ENCODE measurements around the gene ANKRD7. TPM values are rescaled to one million over a fixed set of nuclear protein-coding genes. Genes with fewer than 3 reads are reported as not detected.

ANKRD7 gene
- total and polyA plus RNA-seq, 2 donors (not counting 3 experiments of a cell fraction or from before 2014, with no cell fraction given), result 0.82 TPM; not detected in 1

GRCh38 chr7:118245267-118246040 lies 20.9 kb downstream of the ANKRD7 start:
- Histone ChIP-seq H3K9ac (replicated peaks; ENCODE audit: extremely low read depth, insufficient read depth, low read length) (no peak overlapping the region), H3K9me3 (replicated peaks; ENCODE audit: control insufficient read depth, insufficient read depth, low read length) (no peaks in the 10 kb centered on the region), H3K36me3 (ENCODE audit: control insufficient read depth in 2 of 2, extremely low read depth in 1 of 2, insufficient read depth in 2 of 2, low read length in 2 of 2) (no peaks in the 10 kb centered on the region), H3K27ac (ENCODE audit: insufficient read depth, low read depth, low read length) (no peak overlapping the region), H3K79me2 (ENCODE audit: control insufficient read depth, insufficient read depth, low read length) (no peaks in the 10 kb centered on the region), H4K20me1 (replicated peaks; ENCODE audit: control insufficient read depth, extremely low read depth, insufficient read depth, low read length) (no peaks in the 10 kb centered on the region), H3K4me3 (replicated peaks in 1 of 3; ENCODE audit: insufficient read depth in 1 of 3, low read depth in 1 of 3, low read length in 3 of 3) (no peak overlapping the region), H2AFZ (ENCODE audit: low read depth, low read length) (no peak overlapping the region), H3K9me1 (replicated peaks; ENCODE audit: control insufficient read depth, extremely low read depth, insufficient read depth, low read length) (no peaks in the 10 kb centered on the region), H3K4me1 (ENCODE audit: control insufficient read depth, extremely low read depth, insufficient read depth, low read length) (no peaks in the 10 kb centered on the region), H3K27me3 (ENCODE audit: control insufficient read depth in 2 of 2, insufficient read depth in 2 of 2, low read length in 2 of 2) (no peaks in the 10 kb centered on the region), H3K4me2 (ENCODE audit: insufficient read depth, low read length) (no peak overlapping the region)
- ChIA-PET CTCF (no interaction called here), POLR2A (no interaction called here)
- FAIRE-seq (no peak), DNase-seq (ENCODE audit: low read depth, low spot score) (no peak)
- no peak for TF ChIP-seq FOS (IDR thresholded peaks at IDR 0.05; ENCODE audit: borderline replicate concordance, insufficient read depth, low read length)
- no peak for TF ChIP-seq JUN (IDR thresholded peaks at IDR 0.05; ENCODE audit: borderline replicate concordance, insufficient read depth, insufficient read length, low read depth)
- no peak for TF ChIP-seq CTCF (IDR thresholded peaks at IDR 0.05; ENCODE audit: extremely low read depth in 1 of 2, insufficient read depth in 1 of 2, low read depth in 1 of 2, low read length in 2 of 2)
- TF ChIP-seq POLR2A (IDR thresholded peaks at IDR 0.05; ENCODE audit: low read depth, low read length), result no peak
- no peak for TF ChIP-seq MAX (IDR thresholded peaks at IDR 0.05; ENCODE audit: insufficient read depth, insufficient read length)
- TF ChIP-seq EZH2 (IDR thresholded peaks at IDR 0.05; ENCODE audit: borderline replicate concordance, low read depth, low read length, severe bottlenecking), result no peak
- TF ChIP-seq GATA2 (IDR thresholded peaks at IDR 0.05; ENCODE audit: insufficient read depth, insufficient read length, low read depth, low read length), result no peak
- no peak for TF ChIP-seq MYC (IDR thresholded peaks at IDR 0.05; ENCODE audit: low read depth, low read length)
- TF ChIP-seq POLR2AphosphoS5 (IDR thresholded peaks at IDR 0.05; ENCODE audit: insufficient read depth, low read depth, low read length), result no peak
- intact Hi-C loops (cut with micrococcal nuclease), result no loop called here
- dilution Hi-C loops (cut with MboI; ENCODE audit: extremely low pct_ligation_motif_present, low sequenced_read_pairs), result no loop called here
- BruUV-seq (replicated peaks), result no TSS peak

Measured in endothelial cell of umbilical vein (primary cell).